Erythroblast (primary cell): ENCODE data around the gene VASH1.

ENCODE experiments used
- GATA1 ChIP-seq: IDR thresholded peaks from 2 replicates; pipeline ENCODE4 v1.6.1; 2011; ENCODE audit warnings: low read depth, mild to moderate bottlenecking, control low read depth, low read length, moderate library complexity
- POLR2A ChIP-seq: IDR thresholded peaks from 2 replicates; pipeline ENCODE4 v1.6.1; 2011; ENCODE audit warnings: mild to moderate bottlenecking, low read length

DNA sequence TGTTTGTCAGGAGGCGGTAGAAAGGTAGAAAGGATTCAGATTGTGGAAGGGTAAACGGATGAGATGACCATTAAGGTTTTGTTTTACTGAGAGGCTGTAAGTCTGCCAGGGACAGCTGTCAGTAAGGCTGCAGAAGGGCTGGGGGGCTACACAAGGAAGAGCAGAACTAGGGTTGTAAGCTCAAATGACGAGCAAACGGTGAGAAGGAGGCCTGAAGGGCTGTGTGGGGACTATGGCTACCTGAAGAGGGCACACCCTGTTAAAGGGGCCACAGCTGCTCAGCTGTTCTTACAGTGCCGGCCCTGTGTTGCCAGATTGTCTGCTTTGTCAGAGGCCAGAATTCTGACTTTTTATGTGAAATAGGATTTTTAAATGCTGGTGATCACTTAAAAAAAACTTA lies 19.1 kb downstream of the VASH1 start:
- no peak for TF ChIP-seq POLR2A
- no peak for TF ChIP-seq GATA1
